ENCODE measurements around the gene WDFY2.

- TF ChIP-seq CTCF (conservative IDR thresholded peaks at IDR 0.05; ENCODE audit: low read depth, low read length) (no peak), EZH2phosphoT487 (IDR thresholded peaks at IDR 0.05; ENCODE audit: borderline replicate concordance, low read length) (no peak), EZH2 (IDR thresholded peaks at IDR 0.05; ENCODE audit: low read length, unreplicated experiment) (no peak)
Observed at GRCh38 chr13:51768378-51768921, 184.2 kb downstream of the WDFY2 start.

Measured in PC-3 (cell line).